ENCODE results near the gene NIN.

Gene NIN

GRCh38 chr14:50786751-50787464, 44.1 kb downstream of the NIN start:
- DNase-seq, result no peak

GRCh38 chr14:50785457-50786063, 45.4 kb downstream of the NIN start:
- DNase-seq, result no peak

- DNase-seq, result no peak
These were observed 46.1 kb downstream of the NIN start for GRCh38 chr14:50784683-50785456.

- DNase-seq, result no peak
These were observed 47.4 kb downstream of the NIN start for GRCh38 chr14:50783563-50783962.

GRCh38 chr14:50780393-50780792, 50.6 kb downstream of the NIN start:
- no peak for DNase-seq

GRCh38 chr14:50778721-50779483, 52.1 kb downstream of the NIN start:
- no peak for DNase-seq

- DNase-seq, result no peak
These were observed 54.4 kb downstream of the NIN start for GRCh38 chr14:50776522-50776921.

GRCh38 chr14:50775357-50775756, 55.6 kb downstream of the NIN start:
- DNase-seq, result no peak

GRCh38 chr14:50774542-50775267, 56.3 kb downstream of the NIN start:
- no peak for DNase-seq

- DNase-seq, result no peak
These were observed 57.1 kb downstream of the NIN start for GRCh38 chr14:50773632-50774541.

- DNase-seq, result no peak
These were observed 58.5 kb downstream of the NIN start for GRCh38 chr14:50772412-50772811.

GRCh38 chr14:50770586-50770985, 60.4 kb downstream of the NIN start:
- no peak for DNase-seq

- DNase-seq, result no peak
These were observed 61.0 kb downstream of the NIN start for GRCh38 chr14:50769863-50770500.

- no peak for DNase-seq
These were observed 62.3 kb downstream of the NIN start for GRCh38 chr14:50768680-50769079.

- no peak for DNase-seq
These were observed 64.5 kb downstream of the NIN start for GRCh38 chr14:50766338-50766886.

- DNase-seq, result no peak
These were observed 67.5 kb downstream of the NIN start for GRCh38 chr14:50763382-50764007.

- no peak for DNase-seq
These were observed 68.0 kb downstream of the NIN start for GRCh38 chr14:50762931-50763300.

- no peak for DNase-seq
These were observed 68.7 kb downstream of the NIN start for GRCh38 chr14:50762001-50762930.

Data from central memory CD4-positive, alpha-beta T cell (primary cell).